PC-9 (cell line): ENCODE results near the gene EEA1.

Experiments used
- EZH2 ChIP-seq: fragments of 200-600 bp; sonication (generic); IDR thresholded peaks from 2 replicates; pipeline ENCODE4 v1.8.0; 2017; ENCODE audit warnings: antibody characterized with exemption, low read depth
- TF ChIP-seq, protein P1 (sequence below): fragments of 200-600 bp; sonication (generic); conservative IDR thresholded peaks from 2 replicates; pipeline ENCODE4 v1.6.1; 2017; ENCODE audit warnings: mixed run types, antibody characterized with exemption, mild to moderate bottlenecking, moderate library complexity

DNA sequence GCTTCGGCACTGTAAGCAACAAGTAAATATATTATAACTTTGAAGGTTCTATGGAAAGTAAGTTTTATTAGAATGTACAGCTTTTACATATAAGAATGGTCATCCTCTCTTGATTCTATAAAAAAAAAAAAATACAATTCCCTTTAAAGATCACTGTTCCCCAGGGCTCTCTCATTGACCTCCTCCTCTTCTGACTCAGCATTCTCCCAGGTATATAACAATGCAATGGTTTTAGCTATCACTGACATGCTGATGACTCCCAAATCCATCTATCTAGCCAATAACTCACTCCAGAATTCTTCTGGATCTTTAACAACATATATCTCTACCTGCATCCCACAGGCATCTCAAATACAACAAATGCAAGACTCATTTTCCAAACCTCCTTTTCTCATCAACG is 62.7 kb downstream of the EEA1 start:
- no peak for TF ChIP-seq EZH2
- TF ChIP-seq, protein P1, sequence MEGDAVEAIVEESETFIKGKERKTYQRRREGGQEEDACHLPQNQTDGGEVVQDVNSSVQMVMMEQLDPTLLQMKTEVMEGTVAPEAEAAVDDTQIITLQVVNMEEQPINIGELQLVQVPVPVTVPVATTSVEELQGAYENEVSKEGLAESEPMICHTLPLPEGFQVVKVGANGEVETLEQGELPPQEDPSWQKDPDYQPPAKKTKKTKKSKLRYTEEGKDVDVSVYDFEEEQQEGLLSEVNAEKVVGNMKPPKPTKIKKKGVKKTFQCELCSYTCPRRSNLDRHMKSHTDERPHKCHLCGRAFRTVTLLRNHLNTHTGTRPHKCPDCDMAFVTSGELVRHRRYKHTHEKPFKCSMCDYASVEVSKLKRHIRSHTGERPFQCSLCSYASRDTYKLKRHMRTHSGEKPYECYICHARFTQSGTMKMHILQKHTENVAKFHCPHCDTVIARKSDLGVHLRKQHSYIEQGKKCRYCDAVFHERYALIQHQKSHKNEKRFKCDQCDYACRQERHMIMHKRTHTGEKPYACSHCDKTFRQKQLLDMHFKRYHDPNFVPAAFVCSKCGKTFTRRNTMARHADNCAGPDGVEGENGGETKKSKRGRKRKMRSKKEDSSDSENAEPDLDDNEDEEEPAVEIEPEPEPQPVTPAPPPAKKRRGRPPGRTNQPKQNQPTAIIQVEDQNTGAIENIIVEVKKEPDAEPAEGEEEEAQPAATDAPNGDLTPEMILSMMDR: no peak
